Activated T-helper 2 cell treated with anti-CD3 and anti-CD28 coated beads, Interferon-gamma antibody, Interleukin-2, Interleukin-4, amounts not matched to agents 10 μg/mL and 5 μg/mL and 100 μg/mL, durations not matched to agents 14 hours and 24 hours and 36 hours (primary cell): ENCODE data around the gene PIP5K1B. TPM values are rescaled to one million over a fixed set of nuclear protein-coding genes. Genes with fewer than 3 reads are reported as not detected.
"Not testable (repeated sequence)": the region's sequence is repeated elsewhere in the genome, so short reads cannot be mapped to it uniquely, and the experiment has no call there.

Experiments used
- DNase-seq: peaks from one replicate; pipeline ENCODE4 v3.0.0; 2021; ENCODE audit warnings: low spot score
- H3K27ac Mint-ChIP-seq: one replicate; pipeline ENCODE4 v1.8.0; 2021; ENCODE audit warnings: mixed read lengths
- H3K27me3 Mint-ChIP-seq: one replicate; pipeline ENCODE4 v1.8.0; 2021; ENCODE audit warnings: low read depth, mixed read lengths
- H3K36me3 Mint-ChIP-seq: one replicate; pipeline ENCODE4 v1.8.0; 2021; ENCODE audit warnings: low read depth, mixed read lengths
- H3K4me1 Mint-ChIP-seq: one replicate; pipeline ENCODE4 v1.8.0; 2021; ENCODE audit warnings: low read depth, mixed read lengths
- H3K4me3 Mint-ChIP-seq: one replicate; pipeline ENCODE4 v1.8.0; 2021; ENCODE audit warnings: low read depth, mild to moderate bottlenecking, moderate library complexity, mixed read lengths
- H3K9me3 Mint-ChIP-seq: one replicate; pipeline ENCODE4 v1.8.0; 2021; ENCODE audit warnings: mixed read lengths
- intact Hi-C: fragments of 100-400 bp; cut with micrococcal nuclease; formaldehyde crosslinking; loops from one replicate; pipeline ENCODE4 v1.15.1; 2023
- total RNA-seq: library from RNA; stranded (reverse); gene quantifications from 2 replicates; pipeline ENCODE4 v1.2.3, GENCODE V29; 2022

PIP5K1B gene
- total RNA-seq, 1 donor from 2014 or later = 76.2 TPM

GRCh38 chr9:68694125-68694524 lies 10.9 kb upstream of the PIP5K1B start:
- intact Hi-C loops = no loop called here
- Mint-ChIP-seq H3K36me3 (no peaks in the 10 kb centered on the region), H3K4me1 (peaks cover 14% of the 10 kb centered on the region), H3K27ac (no peak overlapping the region), H3K27me3 (peaks cover 53% of the 10 kb centered on the region), H3K4me3 (no peak overlapping the region), H3K9me3 (peaks cover 9% of the 10 kb centered on the region)
- no peak for DNase-seq

- no peak overlapping the region for H3K27ac Mint-ChIP-seq
- no peaks in the 10 kb centered on the region for H3K36me3 Mint-ChIP-seq
- intact Hi-C loops = no loop called here
- H3K27me3 Mint-ChIP-seq = peaks cover 69% of the 10 kb centered on the region
- no peak overlapping the region for H3K4me3 Mint-ChIP-seq
- peaks cover 7% of the 10 kb centered on the region for H3K4me1 Mint-ChIP-seq
- no peak for DNase-seq
- peaks cover 9% of the 10 kb centered on the region for H3K9me3 Mint-ChIP-seq
Observed at GRCh38 chr9:68697851-68698250, 7.2 kb upstream of the PIP5K1B start.

- Mint-ChIP-seq H3K36me3 (peaks cover 4% of the 10 kb centered on the region), H3K9me3 (peaks cover 9% of the 10 kb centered on the region), H3K4me3 (no peak overlapping the region), H3K27me3 (peaks cover 72% of the 10 kb centered on the region), H3K4me1 (peaks cover 13% of the 10 kb centered on the region), H3K27ac (no peak overlapping the region)
- intact Hi-C loops = no loop called here
- no peak for DNase-seq
Observed at GRCh38 chr9:68698943-68699509, 6.0 kb upstream of the PIP5K1B start.

- not testable (repeated sequence) for H3K27ac Mint-ChIP-seq, H3K9me3 Mint-ChIP-seq, H3K36me3 Mint-ChIP-seq, H3K4me3 Mint-ChIP-seq, DNase-seq
- H3K4me1 Mint-ChIP-seq = peaks cover 19% of the 10 kb centered on the region
- peaks cover 71% of the 10 kb centered on the region for H3K27me3 Mint-ChIP-seq
- intact Hi-C loops = loop anchor here (10.0 kb wide), 1 partner anchor 325 kb away; no protein-coding TSS in a partner anchor
Observed at GRCh38 chr9:68699625-68700024, 5.4 kb upstream of the PIP5K1B start.

- no peak overlapping the region for H3K4me3 Mint-ChIP-seq
Observed at GRCh38 chr9:68702493-68702892, 2.5 kb upstream of the PIP5K1B start.

GRCh38 chr9:68703672-68704071 lies 1.4 kb upstream of the PIP5K1B start:
- DNase-seq = no peak
- H3K4me3 Mint-ChIP-seq = peak overlapping the region; percentile 88
- peaks cover 42% of the 10 kb centered on the region for H3K27me3 Mint-ChIP-seq
- no peak overlapping the region for H3K27ac Mint-ChIP-seq
- peaks cover 44% of the 10 kb centered on the region for H3K4me1 Mint-ChIP-seq
- intact Hi-C loops = loop anchor here (10.0 kb wide), 1 partner anchor 321 kb away; no protein-coding TSS in a partner anchor
- no peaks in the 10 kb centered on the region for H3K9me3 Mint-ChIP-seq
- H3K36me3 Mint-ChIP-seq = peaks cover 30% of the 10 kb centered on the region

More at GRCh38 chr9:68702493-68702892, 2.5 kb upstream of the PIP5K1B start:
- intact Hi-C loops = loop anchor here (10.0 kb wide), 1 partner anchor 322 kb away; no protein-coding TSS in a partner anchor
- no peak overlapping the region for H3K27ac Mint-ChIP-seq
- no peaks in the 10 kb centered on the region for H3K9me3 Mint-ChIP-seq
- no peak for DNase-seq
- H3K27me3 Mint-ChIP-seq = peaks cover 54% of the 10 kb centered on the region
- peaks cover 19% of the 10 kb centered on the region for H3K36me3 Mint-ChIP-seq
- H3K4me1 Mint-ChIP-seq = peaks cover 34% of the 10 kb centered on the region

- DNase-seq = no peak
Observed at GRCh38 chr9:68704498-68704813, 584 bp upstream of the PIP5K1B start.

GRCh38 chr9:68705531-68706362 lies 707 bp downstream of the PIP5K1B start:
- peak overlapping the region; percentile 86 for H3K4me3 Mint-ChIP-seq
- peaks cover 51% of the 10 kb centered on the region for H3K36me3 Mint-ChIP-seq
- H3K27me3 Mint-ChIP-seq = peaks cover 32% of the 10 kb centered on the region
- peaks cover 57% of the 10 kb centered on the region for H3K4me1 Mint-ChIP-seq
- peak; percentile 12 for DNase-seq
- H3K27ac Mint-ChIP-seq = peak overlapping the region; percentile 67
- H3K9me3 Mint-ChIP-seq = no peaks in the 10 kb centered on the region
- intact Hi-C loops = loop anchor here (1.0 to 10.0 kb wide), 8 partner anchors 52 to 319 kb away; no protein-coding TSS in a partner anchor

More at GRCh38 chr9:68704498-68704813, 584 bp upstream of the PIP5K1B start:
- intact Hi-C loops = loop anchor here (10.0 kb wide), 1 partner anchor 320 kb away; no protein-coding TSS in a partner anchor
- Mint-ChIP-seq H3K4me1 (peaks cover 49% of the 10 kb centered on the region), H3K4me3 (peak overlapping the region; percentile 88), H3K9me3 (no peaks in the 10 kb centered on the region), H3K36me3 (peaks cover 38% of the 10 kb centered on the region), H3K27ac (peak overlapping the region; percentile 47), H3K27me3 (peaks cover 38% of the 10 kb centered on the region)

- H3K4me3 Mint-ChIP-seq = peak overlapping the region; percentile 86
- H3K4me1 Mint-ChIP-seq = peaks cover 61% of the 10 kb centered on the region
- peaks cover 57% of the 10 kb centered on the region for H3K36me3 Mint-ChIP-seq
- intact Hi-C loops = loop anchor here (1.0 to 10.0 kb wide), 8 partner anchors 53 to 318 kb away; no protein-coding TSS in a partner anchor
- no peaks in the 10 kb centered on the region for H3K9me3 Mint-ChIP-seq
- peak overlapping the region; percentile 67 for H3K27ac Mint-ChIP-seq
- peaks cover 30% of the 10 kb centered on the region for H3K27me3 Mint-ChIP-seq
- no peak for DNase-seq
Observed at GRCh38 chr9:68706363-68707201, 1.5 kb downstream of the PIP5K1B start.

GRCh38 chr9:68707801-68708488 lies 2.9 kb downstream of the PIP5K1B start:
- intact Hi-C loops = loop anchor here (1.0 to 10.0 kb wide), 7 partner anchors 8 to 317 kb away; no protein-coding TSS in a partner anchor
- Mint-ChIP-seq H3K36me3 (peaks cover 69% of the 10 kb centered on the region), H3K4me1 (peaks cover 64% of the 10 kb centered on the region), H3K9me3 (no peaks in the 10 kb centered on the region), H3K27me3 (peaks cover 20% of the 10 kb centered on the region), H3K4me3 (peak overlapping the region; percentile 86), H3K27ac (no peak overlapping the region)
- DNase-seq = no peak

GRCh38 chr9:68708513-68708912 lies 3.5 kb downstream of the PIP5K1B start:
- intact Hi-C loops = loop anchor here (1.0 to 10.0 kb wide), 4 partner anchors 8 to 316 kb away; no protein-coding TSS in a partner anchor
- peaks cover 16% of the 10 kb centered on the region for H3K27me3 Mint-ChIP-seq
- peaks cover 71% of the 10 kb centered on the region for H3K36me3 Mint-ChIP-seq
- H3K27ac Mint-ChIP-seq = no peak overlapping the region
- H3K4me1 Mint-ChIP-seq = peaks cover 62% of the 10 kb centered on the region
- no peaks in the 10 kb centered on the region for H3K9me3 Mint-ChIP-seq
- peak overlapping the region; percentile 86 for H3K4me3 Mint-ChIP-seq
- DNase-seq = no peak
